SK-N-MC (cell line): ENCODE data around the gene CCR5.

ENCODE experiments used
- DNase-seq: peaks from one replicate; pipeline ENCODE4 v3.0.0-alpha.2; 2011; ENCODE audit warnings: low read depth, low spot score
- H3K27ac ChIP-seq: fragments of 200-600 bp; sonication (generic); 2 replicates; pipeline ENCODE4 v1.5.1; 2016; ENCODE audit warnings: mixed run types
- H3K36me3 ChIP-seq: fragments of 200-600 bp; sonication (generic); 2 replicates; pipeline ENCODE4 v1.6.1; 2017; ENCODE audit warnings: antibody characterized with exemption, low read length, mixed read lengths; ENCODE audit not compliant: insufficient read depth
- H3K4me3 ChIP-seq: fragments of 200-600 bp; sonication (generic); 2 replicates; pipeline ENCODE4 v1.5.1; 2016
- H3K9ac ChIP-seq: fragments of 200-600 bp; sonication (generic); 2 replicates; pipeline ENCODE4 v1.8.0; 2017; ENCODE audit warnings: mixed run types, mixed read lengths; ENCODE audit not compliant: insufficient read length
- H3K9me3 ChIP-seq: fragments of 200-600 bp; sonication (generic); 2 replicates; pipeline ENCODE4 v1.6.1; 2017; ENCODE audit warnings: low read depth, mild to moderate bottlenecking, antibody characterized with exemption, low read length, moderate library complexity, mixed read lengths
- EZH2 ChIP-seq: fragments of 200-600 bp; sonication (generic); IDR thresholded peaks from one replicate; pipeline ENCODE4 v1.6.1; 2017; ENCODE audit warnings: antibody characterized with exemption
- FOXP2 ChIP-seq: optimal IDR thresholded peaks from 2 replicates; pipeline ENCODE3; 2011; ENCODE audit warnings: mild to moderate bottlenecking, moderate library complexity; ENCODE audit not compliant: insufficient read depth; ENCODE audit errors: extremely low read length, control extremely low read depth
- POLR2AphosphoS5 ChIP-seq: IDR thresholded peaks from 2 replicates; pipeline ENCODE4 v1.6.1; 2012; ENCODE audit warnings: mild to moderate bottlenecking, low read depth, low read length, borderline replicate concordance

Gene CCR5

GRCh38 chr3:46354984-46355383 is 15.8 kb upstream of the CCR5 start:
- Histone ChIP-seq H3K9ac (no peak overlapping the region), H3K36me3 (no peaks in the 10 kb centered on the region), H3K4me3 (no peak overlapping the region), H3K27ac (no peak overlapping the region), H3K9me3 (no peaks in the 10 kb centered on the region)
- DNase-seq: no peak
- TF ChIP-seq FOXP2 (no peak), EZH2 (no peak), POLR2AphosphoS5 (no peak)

DNA sequence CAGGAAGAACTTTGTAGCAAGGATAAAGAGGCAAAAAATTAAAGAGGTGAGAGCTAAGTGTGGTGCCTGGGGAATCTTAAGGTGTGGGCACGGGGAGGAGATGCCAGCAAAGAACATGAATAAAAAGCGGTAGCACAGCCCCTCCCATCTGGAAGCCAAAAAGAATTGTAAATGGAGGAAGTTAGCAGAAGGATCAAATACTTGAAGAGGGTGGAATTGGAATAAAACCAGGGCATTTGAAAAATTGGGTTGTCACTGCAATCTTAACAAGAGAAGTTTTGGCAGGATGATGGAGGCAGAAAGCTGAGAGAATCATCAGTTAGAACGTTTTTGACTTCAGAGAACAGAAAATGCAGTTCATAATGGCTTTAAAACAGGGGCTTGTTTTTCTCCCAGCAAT is 14.5 kb upstream of the CCR5 start:
- Histone ChIP-seq H3K9me3 (no peaks in the 10 kb centered on the region), H3K9ac (no peak overlapping the region), H3K27ac (no peak overlapping the region), H3K36me3 (no peaks in the 10 kb centered on the region), H3K4me3 (no peak overlapping the region)
- TF ChIP-seq POLR2AphosphoS5 (no peak), FOXP2 (no peak)
- DNase-seq: no peak

DNA sequence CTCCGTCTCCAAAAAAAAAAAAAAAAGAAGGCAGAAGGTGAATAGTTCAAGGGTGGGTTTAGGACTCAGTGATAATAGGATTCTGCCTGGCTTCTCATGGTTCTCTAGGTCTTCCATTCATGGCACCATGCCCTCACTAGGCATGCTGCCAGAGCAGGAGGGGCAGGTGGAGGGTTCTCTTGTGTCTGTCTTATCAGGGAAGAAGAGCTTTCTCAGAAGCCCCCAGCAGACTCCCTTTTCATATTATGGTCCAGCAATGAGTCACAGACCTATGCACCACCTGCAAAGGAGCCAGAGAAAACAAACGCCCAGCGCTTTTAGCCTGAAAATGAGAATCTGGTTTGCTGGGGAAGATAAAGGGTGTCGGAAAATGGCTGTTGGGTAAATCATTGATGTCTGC is 13.8 kb upstream of the CCR5 start:
- Histone ChIP-seq H3K36me3 (no peaks in the 10 kb centered on the region), H3K9ac (no peak overlapping the region), H3K27ac (no peak overlapping the region), H3K4me3 (no peak overlapping the region), H3K9me3 (no peaks in the 10 kb centered on the region)
- no peak for DNase-seq
- TF ChIP-seq EZH2: no peak
- no peak for TF ChIP-seq FOXP2
- no peak for TF ChIP-seq POLR2AphosphoS5

- no peaks in the 10 kb centered on the region for H3K9me3 ChIP-seq
- no peak overlapping the region for H3K27ac ChIP-seq
- no peak for DNase-seq
- no peaks in the 10 kb centered on the region for H3K36me3 ChIP-seq
- no peak overlapping the region for H3K9ac ChIP-seq
- no peak overlapping the region for H3K4me3 ChIP-seq
- no peak for TF ChIP-seq POLR2AphosphoS5
- TF ChIP-seq EZH2: no peak
- TF ChIP-seq FOXP2: no peak
These were observed 12.3 kb upstream of the CCR5 start for GRCh38 chr3:46358466-46358865.

DNA sequence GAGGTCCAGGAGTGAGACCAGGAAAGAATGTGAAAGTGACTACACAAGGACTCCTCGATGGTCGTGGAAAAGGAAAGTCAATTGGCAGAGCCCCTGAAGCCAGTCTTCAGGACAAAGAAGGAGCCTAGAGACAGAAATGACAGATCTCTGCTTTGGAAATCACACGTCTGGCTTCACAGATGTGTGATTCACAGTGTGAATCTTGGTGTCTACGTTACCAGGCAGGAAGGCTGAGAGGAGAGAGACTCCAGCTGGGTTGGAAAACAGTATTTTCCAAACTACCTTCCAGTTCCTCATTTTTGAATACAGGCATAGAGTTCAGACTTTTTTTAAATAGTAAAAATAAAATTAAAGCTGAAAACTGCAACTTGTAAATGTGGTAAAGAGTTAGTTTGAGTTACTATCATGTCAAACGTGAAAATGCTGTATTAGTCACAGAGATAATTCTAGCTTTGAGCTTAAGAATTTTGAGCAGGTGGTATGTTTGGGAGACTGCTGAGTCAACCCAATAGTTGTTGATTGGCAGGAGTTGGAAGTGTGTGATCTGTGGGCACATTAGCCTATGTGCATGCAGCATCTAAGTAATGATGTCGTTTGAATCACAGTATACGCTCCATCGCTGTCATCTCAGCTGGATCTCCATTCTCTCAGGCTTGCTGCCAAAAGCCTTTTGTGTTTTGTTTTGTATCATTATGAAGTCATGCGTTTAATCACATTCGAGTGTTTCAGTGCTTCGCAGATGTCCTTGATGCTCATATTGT is 10.8 kb upstream of the CCR5 start:
- Histone ChIP-seq H3K9ac (no peak overlapping the region), H3K4me3 (no peak overlapping the region), H3K36me3 (no peaks in the 10 kb centered on the region), H3K9me3 (no peaks in the 10 kb centered on the region), H3K27ac (no peak overlapping the region)
- no peak for DNase-seq
- no peak for TF ChIP-seq EZH2
- no peak for TF ChIP-seq FOXP2
- TF ChIP-seq POLR2AphosphoS5: no peak

DNA sequence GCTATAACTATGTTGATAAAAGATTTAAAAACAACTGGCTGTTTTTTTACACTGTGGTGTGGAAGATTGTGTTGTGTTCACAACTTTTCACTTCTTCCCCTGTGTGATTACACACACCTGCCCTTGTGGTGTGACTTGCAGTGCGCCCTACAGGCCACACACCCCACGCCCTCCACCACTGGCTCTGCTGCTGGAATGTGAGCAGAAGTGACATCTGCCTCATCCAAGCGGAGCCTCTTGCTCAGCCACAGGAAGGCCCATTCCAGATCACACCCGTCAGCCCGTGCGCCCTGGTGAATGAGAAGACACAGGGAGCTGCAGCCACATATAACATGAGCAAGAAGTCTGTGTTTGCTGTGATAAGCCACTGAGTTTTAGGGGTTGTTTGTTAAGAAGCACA is 9.8 kb upstream of the CCR5 start:
- H3K4me3 ChIP-seq: no peak overlapping the region
- no peaks in the 10 kb centered on the region for H3K9me3 ChIP-seq
- H3K36me3 ChIP-seq: no peaks in the 10 kb centered on the region
- no peak overlapping the region for H3K27ac ChIP-seq
- no peak overlapping the region for H3K9ac ChIP-seq
- DNase-seq: no peak
- TF ChIP-seq FOXP2 (no peak), POLR2AphosphoS5 (no peak), EZH2 (no peak)

DNA sequence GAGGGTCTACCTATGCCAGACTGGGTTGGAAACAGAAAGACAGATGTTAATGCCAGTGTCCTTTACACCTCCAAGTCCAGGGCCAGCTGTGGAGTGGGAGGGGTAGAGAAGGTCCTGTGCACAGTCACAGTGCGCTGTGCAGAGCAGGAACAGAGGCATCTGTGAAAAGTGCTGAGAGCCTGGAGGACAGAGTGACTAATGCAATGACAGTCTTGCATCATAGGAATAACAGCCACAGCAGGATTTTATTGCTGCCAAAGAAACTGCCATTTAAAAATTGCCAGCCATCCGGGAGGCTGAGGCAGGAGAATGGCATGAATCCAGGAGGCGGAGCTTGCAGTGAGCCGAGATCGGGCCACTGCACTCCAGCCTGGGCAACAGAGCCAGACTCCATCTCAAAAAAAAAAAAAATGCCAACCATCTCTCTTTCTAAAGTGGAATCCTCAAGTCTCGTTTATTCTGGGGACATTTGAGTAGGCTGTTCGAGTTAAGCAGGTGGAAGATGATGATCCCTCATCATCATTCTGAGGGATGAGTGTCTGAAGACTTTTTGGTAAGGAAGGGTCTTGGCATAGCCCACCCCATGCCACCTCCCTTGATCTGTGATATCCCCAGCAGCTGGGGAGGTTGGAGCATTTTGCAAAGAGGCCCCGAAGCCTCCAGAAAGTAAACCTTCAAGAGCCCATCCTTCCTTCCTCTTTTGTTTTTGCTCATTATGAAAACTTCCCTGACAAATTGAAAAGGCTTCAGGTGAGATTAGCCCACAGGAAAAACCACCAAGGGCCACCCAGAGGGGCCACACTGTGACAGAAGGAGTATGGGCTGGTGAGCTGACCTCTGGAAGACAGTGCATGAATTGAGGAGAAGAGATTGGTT is 9.1 kb upstream of the CCR5 start:
- Histone ChIP-seq H3K4me3 (no peak overlapping the region), H3K27ac (no peak overlapping the region), H3K9me3 (no peaks in the 10 kb centered on the region), H3K36me3 (no peaks in the 10 kb centered on the region), H3K9ac (no peak overlapping the region)
- DNase-seq: no peak
- no peak for TF ChIP-seq FOXP2
- no peak for TF ChIP-seq EZH2
- no peak for TF ChIP-seq POLR2AphosphoS5

- Histone ChIP-seq H3K9ac (no peak overlapping the region), H3K27ac (no peak overlapping the region), H3K36me3 (no peaks in the 10 kb centered on the region), H3K4me3 (no peak overlapping the region), H3K9me3 (no peaks in the 10 kb centered on the region)
- no peak for DNase-seq
- TF ChIP-seq FOXP2: no peak
- TF ChIP-seq EZH2: no peak
- TF ChIP-seq POLR2AphosphoS5: no peak
These were observed 5.7 kb upstream of the CCR5 start for GRCh38 chr3:46365041-46365440.
